Fibroblast of skin of abdomen (primary cell): ENCODE measurements around the gene BCL11A.
"Not testable (repeated sequence)": the region's sequence is repeated elsewhere in the genome, so short reads cannot be mapped to it uniquely, and the experiment has no call there.

Experiments used
- DNase-seq: peaks from one replicate; pipeline ENCODE4 v3.0.0-alpha.2; 2013

The BCL11A gene

DNA sequence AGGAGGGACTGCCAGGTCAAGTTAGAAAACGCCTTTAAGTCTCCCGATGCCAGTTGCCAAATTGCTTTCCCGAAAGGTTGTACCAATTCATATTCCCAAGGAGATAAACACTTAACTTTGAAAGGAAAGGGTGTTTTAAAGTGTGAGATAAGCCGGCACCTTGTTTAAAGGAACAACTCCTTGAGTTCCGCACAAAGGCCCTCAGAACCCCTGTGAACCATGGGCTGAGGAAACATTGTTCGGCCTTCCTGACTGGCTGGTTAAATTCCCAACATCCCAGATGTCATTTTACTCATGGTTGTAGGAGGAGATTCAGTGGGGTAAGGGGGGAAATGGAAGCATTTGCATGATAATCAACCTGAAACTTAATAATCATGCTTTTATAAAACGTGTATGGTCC, 126.6 kb downstream of the BCL11A start:
- no peak for DNase-seq

- no peak for DNase-seq
These were observed 127.1 kb downstream of the BCL11A start for GRCh38 chr2:60426341-60426740.

DNA sequence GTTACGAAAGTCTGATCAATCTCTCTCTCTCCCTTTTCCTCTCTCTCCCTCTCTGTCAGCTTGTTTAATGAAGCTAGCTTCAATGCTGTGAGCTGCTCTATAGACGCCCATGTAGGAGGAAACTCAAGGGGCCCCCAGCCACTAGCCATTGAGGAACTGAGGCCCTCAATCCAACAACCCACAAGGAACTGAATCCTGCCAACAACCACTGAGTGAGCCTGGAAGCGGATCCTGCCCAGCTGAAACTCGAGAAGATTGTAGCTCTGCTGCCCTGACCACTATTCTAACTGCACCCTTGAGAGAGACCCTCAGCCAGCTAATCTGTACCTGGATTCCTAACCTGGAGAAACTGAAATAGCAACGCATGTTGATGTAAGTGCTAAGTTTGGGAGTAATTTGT, 129.2 kb downstream of the BCL11A start:
- DNase-seq: no peak

- no peak for DNase-seq
These were observed 129.9 kb downstream of the BCL11A start for GRCh38 chr2:60423505-60423904.

GRCh38 chr2:60422826-60423483, 130.5 kb downstream of the BCL11A start:
- no peak for DNase-seq

DNA sequence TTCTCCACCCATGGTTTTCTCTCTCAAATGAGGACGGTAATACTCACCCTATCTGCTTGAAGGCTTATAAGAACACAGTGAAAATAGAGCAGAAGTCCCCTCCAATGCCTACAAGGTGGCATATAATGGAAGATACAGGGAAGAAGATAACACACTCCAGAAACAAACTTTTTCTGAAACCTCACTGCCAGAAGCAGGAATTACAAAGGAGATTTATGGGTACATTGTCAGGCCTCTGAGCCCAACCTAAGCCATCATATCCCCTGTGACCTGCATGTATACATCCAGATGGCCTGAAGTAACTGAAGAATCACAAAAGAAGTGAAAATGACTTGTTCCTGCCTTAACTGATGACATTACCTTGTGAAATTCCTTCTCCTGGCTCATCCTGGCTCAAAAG, 136.2 kb downstream of the BCL11A start:
- DNase-seq: not testable (repeated sequence)

DNA sequence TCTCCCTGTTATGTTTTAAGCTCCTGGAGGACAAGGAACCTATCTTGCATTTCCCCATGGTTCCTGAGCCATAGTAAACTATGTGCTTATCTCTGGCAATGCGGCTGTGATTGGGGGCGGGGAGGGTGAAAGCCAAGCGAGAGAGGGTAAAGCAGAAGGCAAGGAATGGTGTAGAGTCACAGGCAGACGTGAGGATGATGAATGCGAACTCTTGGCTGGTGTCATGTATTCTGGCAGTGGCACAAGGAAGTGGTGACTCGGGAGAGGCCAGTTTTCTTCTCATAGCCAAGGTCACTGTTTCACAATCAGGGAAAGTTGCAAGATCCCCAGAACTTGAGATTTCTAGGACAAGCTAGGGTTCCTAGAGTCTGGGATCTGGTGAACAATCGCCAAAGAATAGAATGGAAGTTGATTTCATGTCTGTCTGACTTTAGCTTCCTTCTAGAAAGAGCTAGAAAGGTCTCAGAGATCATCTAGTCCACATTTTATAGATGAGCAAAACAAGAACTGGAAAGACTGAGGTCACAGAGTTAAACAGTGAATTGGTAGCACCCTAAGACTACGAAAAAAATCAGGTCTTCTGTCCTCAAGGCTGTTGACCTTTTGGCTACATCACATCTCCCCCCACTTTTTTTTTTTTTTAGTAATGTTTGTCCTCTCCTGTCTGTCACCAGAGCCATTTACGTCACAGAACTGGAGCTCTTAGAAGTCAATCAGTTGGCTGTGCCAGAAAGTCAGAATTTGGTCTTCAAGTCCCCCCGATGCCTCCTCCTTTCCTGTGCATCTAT, 137.0 kb downstream of the BCL11A start:
- no peak for DNase-seq

- no peak for DNase-seq
These were observed 137.6 kb downstream of the BCL11A start for GRCh38 chr2:60415814-60416213.

DNA sequence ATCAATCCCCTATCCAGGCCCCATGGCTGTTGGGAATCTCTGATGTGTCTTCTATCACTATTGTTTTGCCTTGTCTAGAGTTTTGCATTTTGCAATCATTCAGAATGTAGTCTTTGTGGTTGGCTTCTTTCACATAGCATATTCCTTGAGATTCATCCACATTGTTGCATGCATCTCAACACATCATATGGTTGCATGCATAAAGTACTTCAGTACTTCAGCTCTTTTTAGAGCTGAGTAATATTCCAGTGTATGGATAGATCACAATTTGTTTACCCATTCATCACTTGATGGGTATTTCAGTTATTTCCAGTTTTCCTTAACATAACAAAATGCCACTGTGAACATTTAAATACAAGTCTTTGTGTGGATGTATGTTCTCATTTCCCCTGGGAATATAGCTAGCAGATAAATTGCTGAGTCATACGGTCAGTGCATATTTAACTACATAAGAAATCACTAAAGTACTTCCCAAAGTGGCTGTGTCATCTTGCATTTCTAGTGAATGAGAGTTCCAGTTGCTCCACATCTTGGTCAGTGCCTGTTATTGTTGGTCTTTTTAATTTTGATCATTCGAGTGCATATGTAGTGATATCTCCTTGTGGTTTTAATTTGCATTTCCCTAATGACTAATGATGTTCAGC, 138.8 kb downstream of the BCL11A start:
- DNase-seq: peak; percentile 90

DNA sequence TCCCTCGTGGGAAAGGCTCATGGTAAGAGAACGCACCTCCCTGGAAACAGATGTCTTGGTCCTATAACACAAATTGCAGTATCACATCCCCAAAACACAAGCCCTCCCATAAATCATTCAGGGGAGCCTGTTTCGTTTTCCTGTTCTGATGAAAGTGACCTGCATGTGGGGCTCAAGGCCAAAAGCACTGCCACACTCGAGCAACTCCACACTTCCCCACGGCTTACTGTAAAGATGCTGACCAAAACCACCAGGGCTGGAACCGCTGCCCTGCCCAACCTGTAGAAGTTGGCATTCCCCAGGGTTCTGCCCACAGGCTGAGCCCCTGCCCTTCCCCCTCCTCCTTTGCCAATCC, 139.7 kb downstream of the BCL11A start:
- DNase-seq: no peak

- DNase-seq: no peak
These were observed 140.2 kb downstream of the BCL11A start for GRCh38 chr2:60413069-60413813.

GRCh38 chr2:60412620-60413019, 140.8 kb downstream of the BCL11A start:
- no peak for DNase-seq

DNA sequence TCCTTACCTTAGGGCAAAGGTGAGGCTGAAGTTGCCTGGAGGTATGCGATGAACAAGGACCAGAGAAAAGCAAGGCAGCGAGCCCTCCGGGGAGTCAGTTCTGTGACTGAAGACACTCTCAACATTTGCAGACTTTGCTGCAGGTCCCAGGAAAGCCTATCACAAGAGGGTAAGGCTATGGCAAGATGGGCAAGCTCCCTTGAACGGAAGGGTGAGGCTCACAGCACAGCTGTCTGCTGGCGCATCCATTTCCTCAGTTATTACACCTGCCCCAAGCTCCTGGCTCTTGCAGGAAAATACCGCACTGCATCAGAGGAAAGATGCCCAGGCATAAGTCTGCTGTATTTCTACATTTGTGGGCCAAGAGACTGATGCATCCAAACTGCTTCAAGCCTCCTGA, 141.4 kb downstream of the BCL11A start:
- no peak for DNase-seq

DNA sequence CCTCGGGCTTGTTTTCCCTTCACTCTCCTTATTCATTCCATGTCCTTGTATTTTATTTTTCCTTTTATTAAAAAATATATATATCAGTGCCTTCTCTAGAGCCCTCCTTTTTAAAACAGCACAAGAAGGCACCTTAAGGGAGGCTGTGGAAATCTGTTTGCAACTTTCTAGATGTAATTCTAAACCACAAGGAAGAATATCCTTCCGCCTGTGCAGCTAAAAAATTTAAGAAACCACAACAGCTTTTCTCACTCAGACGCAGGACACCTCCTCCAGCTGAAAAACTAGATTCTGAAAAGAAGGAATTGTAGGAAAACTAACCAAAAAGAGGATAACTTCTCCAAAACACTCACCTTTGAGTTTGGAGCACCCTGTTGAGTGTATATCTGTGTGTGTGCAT, 142.2 kb downstream of the BCL11A start:
- DNase-seq: peak; percentile 70

DNA sequence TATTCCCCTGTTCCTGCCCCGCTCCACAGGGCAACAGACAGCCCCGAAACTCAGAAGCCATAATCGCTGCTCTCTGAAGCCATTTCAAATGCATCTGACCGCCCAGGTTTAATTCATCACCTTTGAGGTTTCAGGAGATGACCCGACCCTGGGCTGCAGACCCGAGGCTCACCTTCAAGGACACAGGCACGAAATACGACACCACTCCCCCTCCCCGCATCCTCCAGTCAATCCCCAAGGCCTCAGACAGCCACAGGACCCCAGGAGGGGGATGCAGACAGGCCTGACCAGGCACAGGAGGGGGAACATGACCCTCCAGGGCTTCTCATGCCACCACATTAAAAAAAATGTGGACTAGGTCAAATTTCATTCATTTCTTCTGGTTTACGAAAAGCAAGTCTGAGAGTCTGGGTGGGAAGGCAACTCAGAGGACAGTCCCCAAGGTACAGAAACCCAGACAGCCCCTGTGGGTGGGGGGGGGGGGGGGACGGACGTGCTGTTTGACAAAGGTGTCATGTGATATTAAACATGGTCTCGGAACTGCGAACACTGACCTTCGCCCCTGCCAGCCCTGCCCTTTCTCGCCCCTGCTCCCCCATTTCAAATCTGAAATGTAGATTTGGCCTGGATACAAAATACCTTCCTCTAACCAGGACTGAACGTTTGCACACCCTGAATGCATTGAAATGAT, 142.9 kb downstream of the BCL11A start:
- no peak for DNase-seq

DNA sequence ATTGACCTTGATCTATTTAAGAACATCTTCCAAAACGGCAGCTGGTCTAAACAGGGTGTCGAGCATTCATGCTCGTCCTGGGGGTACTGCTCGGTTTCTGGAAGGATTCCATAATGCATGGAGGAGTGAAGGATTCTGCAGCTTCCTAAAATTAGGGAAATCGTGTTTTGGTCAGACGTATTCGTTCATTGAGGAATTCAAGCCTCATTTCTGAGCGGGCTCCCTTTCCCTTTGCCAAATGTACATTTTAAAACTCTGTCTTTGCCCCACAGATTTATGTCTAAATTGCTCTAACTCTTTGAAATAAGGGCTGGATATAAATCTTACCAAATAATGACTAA, 144.0 kb downstream of the BCL11A start:
- no peak for DNase-seq

- no peak for DNase-seq
These were observed 144.5 kb downstream of the BCL11A start for GRCh38 chr2:60408811-60409530.

DNA sequence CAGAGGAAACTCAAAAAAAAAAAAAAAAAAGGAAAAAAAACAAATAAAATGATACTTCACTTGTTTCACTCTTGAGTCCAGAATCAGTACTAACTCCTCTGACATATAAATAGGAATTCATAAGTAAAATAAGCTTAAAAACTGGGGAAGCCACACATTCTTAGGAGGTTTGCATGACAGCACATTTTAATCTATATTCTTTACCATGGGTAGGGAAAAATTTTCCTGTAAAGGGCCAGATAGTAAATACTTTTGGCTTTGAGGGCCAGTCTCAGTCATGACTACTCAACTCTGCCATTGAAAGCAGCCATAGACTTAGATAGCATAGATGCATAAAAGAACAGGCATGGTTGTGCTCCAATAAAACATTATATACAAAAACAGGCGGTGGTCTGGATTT, 145.2 kb downstream of the BCL11A start:
- DNase-seq: peak; percentile 62

DNA sequence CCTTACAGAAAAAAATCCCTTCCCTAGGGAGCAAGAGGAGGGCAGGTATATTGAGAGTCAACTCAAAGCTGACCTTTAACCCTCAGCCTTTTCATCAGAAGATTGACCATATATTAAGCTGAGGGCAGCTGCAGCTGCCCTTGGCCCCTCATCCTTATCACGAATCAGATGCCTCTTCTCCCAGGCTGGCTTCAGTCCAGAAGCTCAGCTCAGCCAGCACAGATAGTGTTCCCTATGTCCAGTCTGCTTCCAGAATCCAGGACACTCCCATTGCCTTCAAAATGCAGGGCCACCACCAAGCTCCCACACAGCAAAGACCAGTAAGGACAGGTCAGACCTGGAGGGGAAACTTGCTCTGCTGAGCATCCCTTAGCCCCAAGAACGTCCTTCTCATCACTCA, 146.1 kb downstream of the BCL11A start:
- no peak for DNase-seq

- no peak for DNase-seq
These were observed 147.3 kb downstream of the BCL11A start for GRCh38 chr2:60406192-60406591.

DNA sequence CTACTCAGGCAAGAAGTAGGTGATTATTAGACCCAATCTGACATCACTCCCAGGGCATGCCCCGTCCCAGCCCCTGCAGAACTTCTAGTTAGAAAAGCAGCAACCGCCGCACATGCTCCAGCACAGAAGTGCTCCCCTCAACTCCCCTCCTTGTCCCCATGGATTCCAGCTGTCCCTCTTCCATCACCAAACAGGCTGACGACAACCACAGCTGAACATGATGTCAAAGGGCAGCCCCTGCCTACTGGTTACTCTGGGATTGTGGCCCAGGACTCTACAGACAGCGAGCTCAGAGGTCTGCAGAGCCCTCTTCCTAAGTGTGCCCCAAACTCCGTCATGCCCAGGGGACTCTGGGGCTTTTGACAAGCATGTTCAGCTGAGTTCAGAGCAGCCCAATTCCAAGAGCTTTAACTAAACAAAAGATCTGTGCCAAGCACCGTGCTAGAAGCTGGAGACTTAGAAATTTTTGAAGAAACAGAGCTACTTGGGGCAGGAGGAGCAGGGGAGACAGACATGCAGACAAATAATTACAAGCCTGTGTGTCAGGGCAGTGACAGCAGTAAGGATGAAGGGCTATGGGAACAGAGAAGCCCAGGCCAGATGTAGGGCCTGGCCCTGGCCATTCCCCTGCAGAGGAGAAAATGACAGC, 148.1 kb downstream of the BCL11A start:
- no peak for DNase-seq
